K562 (cell line): ENCODE results near the gene RORC. TPM values are rescaled to one million over a fixed set of nuclear protein-coding genes. Genes with fewer than 3 reads are reported as not detected.

Source experiments
- ATAC-seq: fragments of 200-7000 bp; cut with Tn5 transposase; 3 replicates; pipeline ENCODE4 v1.9.1; 2020; ENCODE audit warnings: moderate library complexity
- BruUV-seq: library from RNA; stranded (reverse); fragments of 400-500 nt; replicated peaks from 2 replicates; lab custom pipeline; 2021; lab: Mats Ljungman, UMichigan
- CTCF ChIA-PET: fragments of 300-600 bp; formaldehyde crosslinking; extraction: SDS; loops from one replicate; lab custom pipeline; 2021; ENCODE audit warnings: low intra/inter-chr PET ratio; lab: Yijun Ruan, JAX
- POLR2A ChIA-PET: fragments of 300-600, 350-650 bp; sonication (Branson Sonifier 250); formaldehyde crosslinking; extraction: SDS; loops from one replicate; lab custom pipeline; 2021; ENCODE audit warnings: antibody characterized with exemption, inconsistent platforms; lab: Yijun Ruan, JAX
- DNase-seq, 4 experiments: peaks; one replicate each; pipeline versions ENCODE4 v3.0.0 to v3.0.0-alpha.2; 2011 to 2018; ENCODE audit warnings: low spot score in 3 of 4, mixed read lengths in 3 of 4; ENCODE audit errors: extremely low read depth in 1 of 4
- FAIRE-seq: peaks from 2 replicates; lab custom pipeline; 2011; peaks lifted over from hg19 to GRCh38; lab: Jason Lieb, UNC
- H2AFZ ChIP-seq: 2 replicates; pipeline ENCODE4 v1.6.0; 2011; ENCODE audit warnings: low read depth, low read length, control low read depth, inconsistent platforms
- H3K27ac ChIP-seq: fragments of 200-600 bp; 3 replicates; pipeline ENCODE4 v1.8.0; 2011; ENCODE audit warnings: low read depth, mild to moderate bottlenecking, control low read depth, inconsistent platforms, low read length, moderate library complexity, mixed read lengths; ENCODE audit errors: extremely low read depth
- H3K27me3 ChIP-seq, 2 experiments: fragments of 300-600 bp in 1 of 2; 2 replicates in 1 of 2; 3 replicates in 1 of 2; pipeline versions ENCODE4 v1.6.0 to v1.8.0; 2011; ENCODE audit warnings: inconsistent platforms in 2 of 2, low read length in 2 of 2, mild to moderate bottlenecking in 1 of 2, mixed read lengths in 1 of 2, moderate library complexity in 1 of 2; ENCODE audit not compliant: control insufficient read depth in 2 of 2, insufficient read depth in 2 of 2
- H3K36me3 ChIP-seq: fragments of 300-600 bp; 3 replicates; pipeline ENCODE4 v1.8.0; 2011; ENCODE audit warnings: mild to moderate bottlenecking, low read length, inconsistent platforms; ENCODE audit not compliant: control insufficient read depth, insufficient read depth
- H3K4me1 ChIP-seq, 2 experiments: fragments of 200-600 bp in 1 of 2; replicated peaks in 1 of 2; 2 replicates in 1 of 2; 3 replicates in 1 of 2; pipeline versions ENCODE4 v1.5.1 to v1.8.0; 2011; ENCODE audit warnings: inconsistent platforms in 2 of 2, low read length in 2 of 2, mild to moderate bottlenecking in 1 of 2, mixed read lengths in 1 of 2, moderate library complexity in 1 of 2; ENCODE audit not compliant: control insufficient read depth in 2 of 2, insufficient read depth in 2 of 2
- H3K4me2 ChIP-seq: 2 replicates; pipeline ENCODE4 v1.6.1; 2011; ENCODE audit warnings: low read length, control low read depth, inconsistent platforms, mixed read lengths; ENCODE audit not compliant: insufficient read depth
- H3K4me3 ChIP-seq: fragments of 200-600 bp; sonication (generic), shearing (Covaris generic); 2 replicates; pipeline ENCODE4 v1.5.1; 2016; ENCODE audit warnings: control low read depth, inconsistent platforms
- H3K79me2 ChIP-seq: fragments of 200-600 bp; 3 replicates; pipeline ENCODE4 v1.8.0; 2011; ENCODE audit warnings: low read length, inconsistent platforms; ENCODE audit not compliant: control insufficient read depth, insufficient read depth
- H3K9ac ChIP-seq, 2 experiments: 2 replicates each; pipeline versions ENCODE4 v1.6.0 to v1.6.1; 2011; ENCODE audit warnings: low read depth in 2 of 2, low read length in 2 of 2, control low read depth in 1 of 2, inconsistent platforms in 1 of 2, mild to moderate bottlenecking in 1 of 2, mixed read lengths in 1 of 2; ENCODE audit not compliant: insufficient read depth in 1 of 2
- H3K9me1 ChIP-seq: one replicate; pipeline ENCODE4 v1.6.0; 2011; ENCODE audit warnings: inconsistent platforms, mild to moderate bottlenecking, low read length, moderate library complexity; ENCODE audit not compliant: control insufficient read depth, insufficient read depth
- H3K9me3 ChIP-seq: replicated peaks from 2 replicates; pipeline ENCODE4 v1.5.1; 2011; ENCODE audit warnings: low read depth, low read length, inconsistent platforms; ENCODE audit not compliant: control insufficient read depth, insufficient read depth
- H4K20me1 ChIP-seq: replicated peaks from 2 replicates; pipeline ENCODE4 v1.6.1; 2011; ENCODE audit warnings: low read length, inconsistent platforms, mixed read lengths; ENCODE audit not compliant: control insufficient read depth, insufficient read depth
- CBFA2T3 ChIP-seq: fragments of 450-650 bp; IDR thresholded peaks from 2 replicates; pipeline ENCODE4 v1.6.1; 2017
- CTBP1 ChIP-seq: fragments of 450-650 bp; IDR thresholded peaks from 2 replicates; pipeline ENCODE4 v1.6.1; 2016; ENCODE audit warnings: borderline replicate concordance
- DNMT1 ChIP-seq: fragments of 450-650 bp; IDR thresholded peaks from 2 replicates; pipeline ENCODE4 v1.6.1; 2016; ENCODE audit warnings: antibody characterized with exemption, mild to moderate bottlenecking
- HDAC6 ChIP-seq: IDR thresholded peaks from 2 replicates; pipeline ENCODE4 v1.6.1; 2012; ENCODE audit warnings: low read depth, mild to moderate bottlenecking, control low read depth, inconsistent platforms, low read length, moderate library complexity
- HNRNPLL ChIP-seq: fragments of 200-400 bp; formaldehyde crosslinking; IDR thresholded peaks from 2 replicates; pipeline ENCODE4 v1.6.1; 2017; ENCODE audit warnings: low read length, low read depth, mild to moderate bottlenecking; ENCODE audit not compliant: poor library complexity, severe bottlenecking
- IFI16 ChIP-seq: fragments of 250-450 bp; sonication (Bioruptor Pico); IDR thresholded peaks from 2 replicates; pipeline ENCODE4 v2.1.2; 2022; ENCODE audit warnings: mild to moderate bottlenecking, inconsistent platforms
- KLF1 ChIP-seq: fragments of 450-650 bp; IDR thresholded peaks from 2 replicates; pipeline ENCODE4 v1.6.1; 2016; ENCODE audit warnings: missing genetic modification characterization, missing compliant biosample characterization
- PRDM10 ChIP-seq: fragments of 450-650 bp; IDR thresholded peaks from 2 replicates; pipeline ENCODE4 v1.6.1; 2018; ENCODE audit not compliant: partially characterized antibody
- PTRF ChIP-seq: fragments of 450-650 bp; IDR thresholded peaks from 2 replicates; pipeline ENCODE4 v1.6.1; 2016; ENCODE audit warnings: mild to moderate bottlenecking, missing genetic modification characterization, missing compliant biosample characterization
- RHOXF2B ChIP-seq: fragments of 250-450 bp; sonication (Bioruptor Pico); conservative IDR thresholded peaks from 2 replicates; pipeline ENCODE4 v1.5.1; 2021
- TSC22D4 ChIP-seq: fragments of 450-650 bp; IDR thresholded peaks from 2 replicates; pipeline ENCODE4 v1.6.1; 2016; ENCODE audit warnings: missing genetic modification characterization, missing biosample characterization, control low read depth
- ZNF740 ChIP-seq, 3 experiments: fragments of 200-800 bp in 1 of 3; sonication (Bioruptor generic) in 1 of 3; sonication (generic) in 1 of 3; formaldehyde crosslinking in 1 of 3; IDR thresholded peaks; 2 replicates each; pipeline versions ENCODE4 v1.6.1 to v1.8.0; 2016 to 2022; ENCODE audit warnings: mild to moderate bottlenecking in 2 of 3, missing compliant biosample characterization in 2 of 3, missing genetic modification characterization in 2 of 3, missing genetic modification reagents in 1 of 3
- WGBS: fragments of 100-300 bp; shearing (Covaris generic); methylation state at CpG from one replicate; pipeline ENCODE4 v1.1.6; 2016; ENCODE audit warnings: low coverage, mixed read lengths; ENCODE audit not compliant: insufficient coverage; ENCODE audit errors: missing lambda C conversion rate; 5-methylcytosine and 5-hydroxymethylcytosine counted together
- in situ Hi-C: fragments of 300-500 bp; cut with MboI; formaldehyde crosslinking; loops from 4 replicates; pipeline ENCODE4 v1.15.0; 2018; ENCODE audit warnings: inconsistent platforms, mixed read lengths
- intact Hi-C: fragments of 100-400 bp; cut with micrococcal nuclease; formaldehyde crosslinking; loops from 2 replicates; pipeline ENCODE4 v1.14.2; 2022
- polyA plus RNA-seq, 8 experiments: library from polyadenylated mRNA; depleted of rRNA in 4 of 8; stranded (reverse) in 5 of 8; unstranded in 3 of 8; fragments of >200 nt; fragmentation: Nextera tagmentation in 2 of 8; fragmentation: Illumina TruSeq in 1 of 8; extraction: Ambion mirVana in 2 of 8; extraction: Trizol in 1 of 8; gene quantifications; 2 replicates each; pipeline versions ENCODE4 v1.2.1 to v1.2.3, GENCODE V29; 2011 to 2014; ENCODE audit warnings: inconsistent platforms in 1 of 8, missing spikeins in 1 of 8
- total RNA-seq, 7 experiments: library from RNA; depleted of rRNA in 6 of 7; stranded (reverse); fragments of >200 nt in 6 of 7; fragmentation: Illumina TruSeq in 2 of 7; extraction: Trizol in 2 of 7; gene quantifications; 2 replicates each; pipeline versions ENCODE4 v1.2.1 to v1.2.3, GENCODE V29; 2011 to 2021; ENCODE audit warnings: low replicate concordance in 1 of 7

Gene RORC
- total and polyA plus RNA-seq, 9 of the 15 experiments (the other 6 are each of a cell fraction or from before 2014, with no cell fraction given) = not detected

GRCh38 chr1:151864411-151864810 is 32.8 kb upstream of the RORC start:
- no peak for FAIRE-seq

GRCh38 chr1:151862604-151863003 is 31.0 kb upstream of the RORC start:
- FAIRE-seq (peak; percentile 32), DNase-seq (peak; percentile 26 to 48 (median 35)), ATAC-seq (peak; percentile 26; the same call in 1 of the 3 replicates)
- Histone ChIP-seq H3K79me2 (no peaks in the 10 kb centered on the region), H3K4me2 (no peak overlapping the region), H3K27me3 (peaks cover 0 to 21% of the 10 kb centered on the region in 2 experiments; a peak in 2 of 5 replicates), H2AFZ (no peak overlapping the region), H3K4me3 (no peak overlapping the region), H3K9me1 (peaks cover 3% of the 10 kb centered on the region), H3K4me1 (peaks cover 0 to under 1% of the 10 kb centered on the region in 2 experiments; a peak in 2 of 5 replicates), H3K9ac (no peak overlapping the region), H3K9me3 (no peaks in the 10 kb centered on the region), H3K36me3 (no peaks in the 10 kb centered on the region), H3K27ac (no peak overlapping the region), H4K20me1 (no peaks in the 10 kb centered on the region)
- BruUV-seq = no TSS peak
- CTCF ChIA-PET = no interaction called here
- in situ Hi-C loops (no loop called here), intact Hi-C loops (no loop called here)
- POLR2A ChIA-PET = no interaction called here
- TF ChIP-seq IFI16 (CRISPR knock-in tag) (no peak), HNRNPLL (no peak), TSC22D4 (tag) (no peak), PRDM10 (no peak), ZNF740 (CRISPR knock-in tag; IDR thresholded peaks at IDR 0.05) (no peak), ZNF740 (tag; IDR thresholded peaks at IDR 0.05) (0 out of 4 replicates have a peak, but pooled peaks of 1 of the 2 experiments have one; percentile 15), CBFA2T3 (peak; percentile 33; the same call in 1 of the 2 replicates), PTRF (tag) (no peak), CTBP1 (peak; percentile 43; the same call in 1 of the 2 replicates), DNMT1 (no peak), KLF1 (tag) (no peak)

More at GRCh38 chr1:151864411-151864810, 32.8 kb upstream of the RORC start:
- Histone ChIP-seq H3K4me1 (peaks cover 0 to 2% of the 10 kb centered on the region in 2 experiments; a peak in 2 of 5 replicates), H3K27ac (no peak overlapping the region), H2AFZ (no peak overlapping the region), H3K27me3 (peaks cover 0 to 19% of the 10 kb centered on the region in 2 experiments; a peak in 2 of 5 replicates), H3K9me1 (no peaks in the 10 kb centered on the region), H3K9ac (no peak overlapping the region), H3K79me2 (no peaks in the 10 kb centered on the region), H3K4me3 (no peak overlapping the region), H3K9me3 (no peaks in the 10 kb centered on the region), H3K4me2 (no peak overlapping the region), H3K36me3 (no peaks in the 10 kb centered on the region), H4K20me1 (no peaks in the 10 kb centered on the region)
- DNase-seq (no peak), ATAC-seq (no peak)
- no TSS peak for BruUV-seq
- in situ Hi-C loops (no loop called here), intact Hi-C loops (no loop called here)
- CTCF ChIA-PET = interaction anchor here (0.6 kb wide), 1 partner anchor 19 kb away, joined by 3 read pairs; no protein-coding TSS in a partner anchor
- 11% methylated on average over 2 of the region's 2 CpGs for WGBS
- POLR2A ChIA-PET = interaction anchor here (1.2 kb wide), 1 partner anchor 16 kb away, joined by 4 read pairs; no protein-coding TSS in a partner anchor
- TF ChIP-seq RHOXF2B (CRISPR knock-in tag) (no peak), HDAC6 (no peak)
